ENCODE measurements around the gene GMFB.
"Not testable (repeated sequence)": the region's sequence is repeated elsewhere in the genome, so short reads cannot be mapped to it uniquely, and the experiment has no call there.

GRCh38 chr14:54458536-54458935 lies 30.2 kb downstream of the GMFB start:
- TF ChIP-seq POLR2A (IDR thresholded peaks at IDR 0.05; ENCODE audit: borderline replicate concordance, extremely low read depth, insufficient read depth, insufficient read length); RAD21 (IDR thresholded peaks at IDR 0.05; ENCODE audit: low read depth); POLR2AphosphoS5 (IDR thresholded peaks at IDR 0.05; ENCODE audit: low read depth, low read length); EZH2phosphoT487 (IDR thresholded peaks at IDR 0.05; ENCODE audit: borderline replicate concordance); MAX (IDR thresholded peaks at IDR 0.05); ZBTB33 (IDR thresholded peaks at IDR 0.05; ENCODE audit: extremely low read depth, insufficient replicate concordance, low read length); CTCF (IDR thresholded peaks at IDR 0.05 in 2 of 3, conservative IDR thresholded peaks at IDR 0.05 in 1 of 3; ENCODE audit: borderline replicate concordance in 1 of 3, insufficient read depth in 1 of 3, low read depth in 2 of 3, low read length in 2 of 3); SIN3A (IDR thresholded peaks at IDR 0.05; ENCODE audit: low read depth): not testable (repeated sequence)
